Right atrium auricular region (tissue), 2 donors: ENCODE measurements around the gene TCF21. TPM values are rescaled to one million over a fixed set of nuclear protein-coding genes. Genes with fewer than 3 reads are reported as not detected.

Experiments
- DNase-seq: peaks from one replicate; pipeline ENCODE4 v3.0.0-alpha.2; 2019; ENCODE audit warnings: low spot score
- H3K27ac ChIP-seq, 2 donors: fragments of 200-600 bp; sonication (generic); 1 replicate in 1 of 2; 2 replicates in 1 of 2; pipeline ENCODE4 v1.5.1; 2016 to 2019
- H3K27me3 ChIP-seq, 2 donors: fragments of 200-600 bp; sonication (generic); one replicate each; pipeline versions ENCODE4 v1.5.1 to v1.6.0; 2017 to 2019
- H3K36me3 ChIP-seq: fragments of 200-600 bp; sonication (generic); one replicate; pipeline ENCODE4 v1.5.1; 2016
- H3K4me1 ChIP-seq, 2 donors: fragments of 200-600 bp; sonication (generic); one replicate each; pipeline versions ENCODE4 v1.5.1 to v1.6.0; 2017 to 2019
- H3K4me3 ChIP-seq, 2 donors: fragments of 200-600 bp; sonication (generic); 1 replicate in 1 of 2; 2 replicates in 1 of 2; pipeline ENCODE4 v1.5.1; 2017 to 2019; ENCODE audit warnings: mild to moderate bottlenecking in 1 of 2, moderate library complexity in 1 of 2
- H3K9me3 ChIP-seq, 2 donors: fragments of 200-600 bp; sonication (generic); one replicate each; pipeline ENCODE4 v1.5.1; 2019
- total RNA-seq, 2 donors: library from RNA; depleted of rRNA; stranded (reverse); fragments of >200 nt; gene quantifications; one replicate each; pipeline ENCODE4 v1.1.0, GENCODE V29; 2016
- TF ChIP-seq, protein P1 (sequence below), 2 donors: fragments of 200-600 bp; sonication (generic); IDR thresholded peaks; one replicate each; pipeline ENCODE4 v1.5.1; 2019; ENCODE audit warnings: antibody characterized with exemption in 2 of 2

The TCF21 gene
- total RNA-seq, 2 donors from 2014 or later = 7.5 to 16.5 TPM

DNA sequence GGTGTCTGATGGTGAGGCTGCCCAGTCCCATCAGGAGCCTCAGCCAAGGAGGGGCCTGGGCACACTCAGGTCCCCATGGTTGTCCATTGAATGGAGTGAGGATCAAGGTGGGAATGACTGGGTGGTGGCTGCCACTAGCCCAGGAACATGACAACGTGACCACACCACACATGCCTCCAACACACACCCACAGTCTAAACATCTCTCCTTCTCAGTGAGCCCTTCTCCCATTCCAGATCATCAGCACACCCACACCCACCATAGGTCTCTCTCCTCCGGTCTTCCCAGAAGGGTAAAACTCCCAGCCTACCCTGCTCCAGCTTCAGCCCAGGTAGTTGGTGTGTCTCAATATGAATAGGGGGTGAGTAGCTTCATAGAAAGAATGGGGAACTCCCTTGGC is 5.5 kb downstream of the TCF21 start:
- Histone ChIP-seq H3K27me3 (peaks cover 9 to 47% of the 10 kb centered on the region in 2 donors), H3K36me3 (no peaks in the 10 kb centered on the region), H3K4me1 (peaks cover 0 to 44% of the 10 kb centered on the region in 2 donors), H3K4me3 (peak overlapping the region in 1 of 2 donors; percentile 17), H3K9me3 (no peaks in the 10 kb centered on the region), H3K27ac (peak overlapping the region; percentile 58 to 81)
- TF ChIP-seq, protein P1, sequence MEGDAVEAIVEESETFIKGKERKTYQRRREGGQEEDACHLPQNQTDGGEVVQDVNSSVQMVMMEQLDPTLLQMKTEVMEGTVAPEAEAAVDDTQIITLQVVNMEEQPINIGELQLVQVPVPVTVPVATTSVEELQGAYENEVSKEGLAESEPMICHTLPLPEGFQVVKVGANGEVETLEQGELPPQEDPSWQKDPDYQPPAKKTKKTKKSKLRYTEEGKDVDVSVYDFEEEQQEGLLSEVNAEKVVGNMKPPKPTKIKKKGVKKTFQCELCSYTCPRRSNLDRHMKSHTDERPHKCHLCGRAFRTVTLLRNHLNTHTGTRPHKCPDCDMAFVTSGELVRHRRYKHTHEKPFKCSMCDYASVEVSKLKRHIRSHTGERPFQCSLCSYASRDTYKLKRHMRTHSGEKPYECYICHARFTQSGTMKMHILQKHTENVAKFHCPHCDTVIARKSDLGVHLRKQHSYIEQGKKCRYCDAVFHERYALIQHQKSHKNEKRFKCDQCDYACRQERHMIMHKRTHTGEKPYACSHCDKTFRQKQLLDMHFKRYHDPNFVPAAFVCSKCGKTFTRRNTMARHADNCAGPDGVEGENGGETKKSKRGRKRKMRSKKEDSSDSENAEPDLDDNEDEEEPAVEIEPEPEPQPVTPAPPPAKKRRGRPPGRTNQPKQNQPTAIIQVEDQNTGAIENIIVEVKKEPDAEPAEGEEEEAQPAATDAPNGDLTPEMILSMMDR (IDR thresholded peaks at IDR 0.05) = no peak
- no peak for DNase-seq

DNA sequence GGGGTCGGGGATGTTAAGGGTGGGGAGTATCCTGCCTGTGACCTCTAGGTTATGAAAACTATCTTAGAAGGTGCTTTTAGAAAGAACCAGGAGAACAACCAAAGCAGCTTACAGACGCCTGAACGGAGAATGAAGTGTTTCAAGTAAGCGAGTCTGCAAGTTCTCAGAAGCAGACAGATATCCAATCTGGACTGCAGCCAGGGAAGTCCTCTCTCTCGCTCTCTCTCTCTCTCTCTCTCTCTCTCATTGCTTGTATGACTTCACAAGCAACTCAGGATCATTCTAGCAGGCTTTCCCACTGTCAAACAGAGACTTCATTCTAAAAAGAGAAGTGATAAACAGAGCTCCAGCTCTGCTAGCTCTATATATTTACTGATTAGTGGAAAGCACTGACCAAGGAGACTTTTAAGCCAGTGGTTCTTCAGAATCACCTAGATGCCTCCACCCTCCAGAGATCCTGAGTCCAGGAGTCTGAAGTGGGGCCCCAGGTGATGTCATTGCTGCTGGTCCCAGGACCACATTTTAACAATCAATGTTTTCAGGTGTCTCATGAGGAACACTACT is 6.0 kb downstream of the TCF21 start:
- Histone ChIP-seq H3K27me3 (peaks cover 6 to 44% of the 10 kb centered on the region in 2 donors), H3K4me1 (peaks cover 0 to 38% of the 10 kb centered on the region in 2 donors), H3K27ac (peak overlapping the region; percentile 58 to 81), H3K36me3 (no peaks in the 10 kb centered on the region), H3K4me3 (peak overlapping the region in 1 of 2 donors; percentile 42), H3K9me3 (no peaks in the 10 kb centered on the region)
- TF ChIP-seq, protein P1 (IDR thresholded peaks at IDR 0.05) = no peak
- no peak for DNase-seq

DNA sequence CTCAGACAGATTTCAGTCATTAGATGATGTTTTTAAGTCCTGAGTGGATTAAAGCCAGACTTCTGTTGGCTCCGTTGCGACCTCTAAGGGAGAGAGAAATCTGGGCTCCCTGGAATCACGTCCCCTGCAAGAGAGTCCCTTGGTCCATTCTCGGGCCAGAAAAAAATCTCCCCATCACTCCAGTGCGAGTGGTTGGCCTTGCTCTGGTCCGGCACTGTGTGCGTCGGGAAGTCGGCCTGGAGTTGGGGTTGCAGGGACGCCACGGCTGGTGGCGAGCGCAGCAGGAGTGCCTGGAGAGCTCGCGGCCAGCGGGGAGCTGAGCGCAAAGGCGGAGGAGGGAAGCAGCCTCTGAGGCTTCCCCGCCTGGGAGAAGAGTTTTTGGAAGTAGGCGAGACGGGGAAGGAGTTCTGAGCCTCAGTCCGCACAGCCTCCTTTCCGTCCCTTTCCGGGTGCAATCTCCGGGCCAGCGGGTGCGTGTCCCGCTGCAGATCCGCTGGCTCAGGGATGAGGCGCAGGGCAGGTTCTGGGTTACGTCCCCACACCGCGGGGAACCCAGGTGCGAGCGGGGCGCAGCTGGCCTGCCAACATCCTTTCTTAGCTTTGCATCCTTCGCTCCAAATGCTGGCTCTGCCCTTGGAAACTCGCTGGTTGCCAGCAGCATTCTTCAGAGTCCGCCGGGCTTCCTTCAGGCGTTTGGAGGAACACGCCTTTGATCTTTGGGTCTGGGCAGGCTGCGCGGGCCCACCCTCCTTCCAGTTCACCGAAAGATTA is 6.8 kb downstream of the TCF21 start:
- TF ChIP-seq, protein P1 (IDR thresholded peaks at IDR 0.05) = no peak
- Histone ChIP-seq H3K4me1 (peaks cover 0 to 34% of the 10 kb centered on the region in 2 donors), H3K9me3 (no peaks in the 10 kb centered on the region), H3K36me3 (no peaks in the 10 kb centered on the region), H3K27me3 (peaks cover 6 to 40% of the 10 kb centered on the region in 2 donors), H3K27ac (peak overlapping the region; percentile 58 to 81), H3K4me3 (peak overlapping the region; percentile 4 to 42)
- no peak for DNase-seq

DNA sequence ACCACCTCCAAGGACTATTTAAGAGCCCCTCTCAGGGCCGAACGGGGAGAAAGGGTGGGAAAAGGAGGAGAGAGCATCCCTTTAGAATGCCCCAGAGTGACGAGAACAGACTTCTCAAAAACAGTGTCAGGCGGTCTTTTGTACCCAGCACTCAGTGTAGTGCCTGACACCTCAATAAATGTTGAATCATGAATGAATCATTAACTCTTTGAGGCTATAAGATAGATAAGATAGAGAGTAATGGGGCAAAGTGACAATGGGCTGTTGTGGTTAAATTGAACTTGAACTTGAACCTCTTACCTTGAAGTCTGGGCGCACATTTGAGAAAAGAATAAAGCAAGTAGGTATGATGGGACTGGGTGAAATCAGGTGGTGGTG is 7.4 kb downstream of the TCF21 start:
- no peaks in the 10 kb centered on the region for H3K36me3 ChIP-seq
- H3K4me1 ChIP-seq = peaks cover 0 to 30% of the 10 kb centered on the region in 2 donors
- peaks cover 6 to 35% of the 10 kb centered on the region in 2 donors for H3K27me3 ChIP-seq
- H3K27ac ChIP-seq = peak overlapping the region; percentile 58 to 81
- no peaks in the 10 kb centered on the region for H3K9me3 ChIP-seq
- peak overlapping the region in 1 of 2 donors; percentile 42 for H3K4me3 ChIP-seq
- TF ChIP-seq, protein P1 (IDR thresholded peaks at IDR 0.05) = no peak
- DNase-seq = no peak

DNA sequence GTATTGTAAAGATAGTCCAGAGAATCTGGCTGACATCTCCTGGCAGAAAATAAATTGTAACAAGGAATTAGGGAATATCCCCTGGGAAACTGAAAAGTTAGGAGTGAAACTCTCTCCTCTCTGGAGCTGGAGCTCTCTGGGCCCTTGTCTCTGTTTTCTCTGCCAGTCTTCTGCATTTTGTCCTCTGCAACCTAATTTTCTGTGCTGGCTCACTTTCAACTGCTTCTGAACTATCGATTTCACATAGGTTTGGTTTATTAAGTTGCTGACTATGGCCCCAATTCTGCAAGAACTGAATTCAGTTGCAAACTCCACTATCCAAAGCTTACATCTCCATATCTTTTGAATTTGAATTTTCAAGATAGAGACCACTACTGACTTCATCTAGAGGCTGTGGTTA is 9.3 kb downstream of the TCF21 start:
- Histone ChIP-seq H3K9me3 (no peaks in the 10 kb centered on the region), H3K4me3 (no peak overlapping the region), H3K4me1 (peaks cover 0 to 22% of the 10 kb centered on the region in 2 donors), H3K36me3 (no peaks in the 10 kb centered on the region), H3K27ac (no peak overlapping the region), H3K27me3 (peaks cover 0 to 24% of the 10 kb centered on the region in 2 donors)
- DNase-seq = no peak
- TF ChIP-seq, protein P1 (IDR thresholded peaks at IDR 0.05) = no peak
